HepG2 (cell line): ENCODE data around the gene SH2D5. TPM values are rescaled to one million over a fixed set of nuclear protein-coding genes. Genes with fewer than 3 reads are reported as not detected.
A peak's percentile ranks its signal among the peaks of the same experiment; 100 is the strongest.

Experiments
- AHR ChIP-seq: IDR thresholded peaks from 2 replicates; pipeline ENCODE4 v1.6.1; 2018; ENCODE audit warnings: missing genetic modification reagents, missing compliant biosample characterization
- AKAP8 ChIP-seq: sonication (generic); formaldehyde crosslinking; IDR thresholded peaks from 2 replicates; pipeline ENCODE4 v1.5.1; 2020; ENCODE audit warnings: mild to moderate bottlenecking, missing genetic modification reagents
- BRD4 ChIP-seq: sonication (generic); formaldehyde crosslinking; IDR thresholded peaks from 2 replicates; pipeline ENCODE4 v1.4.0; 2020; ENCODE audit warnings: missing genetic modification reagents
- DNMT3B ChIP-seq: conservative IDR thresholded peaks from 2 replicates; pipeline ENCODE4 v1.6.1; 2016; ENCODE audit warnings: missing biosample characterization, control low read depth
- ERF ChIP-seq: IDR thresholded peaks from 2 replicates; pipeline ENCODE4 v1.6.1; 2018; ENCODE audit warnings: missing biosample characterization, missing genetic modification reagents
- GABPB1 ChIP-seq: IDR thresholded peaks from 2 replicates; pipeline ENCODE4 v1.6.1; 2016; ENCODE audit warnings: mild to moderate bottlenecking, missing genetic modification reagents, moderate library complexity, missing compliant biosample characterization
- IKZF5 ChIP-seq: IDR thresholded peaks from 2 replicates; pipeline ENCODE4 v1.6.1; 2018; ENCODE audit warnings: missing genetic modification reagents, mild to moderate bottlenecking, missing compliant biosample characterization
- KDM5B ChIP-seq: sonication (generic); formaldehyde crosslinking; IDR thresholded peaks from 2 replicates; pipeline ENCODE4 v1.4.0; 2020; ENCODE audit warnings: missing genetic modification reagents, mild to moderate bottlenecking, borderline replicate concordance
- MLXIP ChIP-seq: sonication (generic); formaldehyde crosslinking; IDR thresholded peaks from 2 replicates; pipeline ENCODE4 v1.9.0; 2021; ENCODE audit warnings: missing genetic modification reagents, borderline replicate concordance
- MTF1 ChIP-seq: sonication (generic); formaldehyde crosslinking; IDR thresholded peaks from 2 replicates; pipeline ENCODE4 v1.5.0; 2020; ENCODE audit warnings: missing genetic modification reagents
- PAF1 ChIP-seq: IDR thresholded peaks from 2 replicates; pipeline ENCODE4 v1.6.1; 2016; ENCODE audit warnings: missing genetic modification reagents, missing compliant biosample characterization
- REL ChIP-seq: sonication (generic); formaldehyde crosslinking; conservative IDR thresholded peaks from 2 replicates; pipeline ENCODE4 v1.8.0; 2022; ENCODE audit warnings: mild to moderate bottlenecking, missing genetic modification reagents, moderate library complexity
- SATB2 ChIP-seq: sonication (generic); formaldehyde crosslinking; IDR thresholded peaks from 2 replicates; pipeline ENCODE4 v1.5.0; 2020; ENCODE audit warnings: missing genetic modification reagents
- TEAD2 ChIP-seq: sonication (generic); formaldehyde crosslinking; IDR thresholded peaks from 2 replicates; pipeline ENCODE4 v1.9.0; 2021; ENCODE audit warnings: missing genetic modification reagents
- ZC3H4 ChIP-seq: sonication (generic); formaldehyde crosslinking; IDR thresholded peaks from 2 replicates; pipeline ENCODE4 v1.4.0; 2020; ENCODE audit warnings: missing genetic modification reagents, borderline replicate concordance
- ZNF329 ChIP-seq: sonication (generic); formaldehyde crosslinking; IDR thresholded peaks from 2 replicates; pipeline ENCODE4 v1.9.0; 2021; ENCODE audit warnings: low read depth, mild to moderate bottlenecking, missing genetic modification reagents
- polyA plus RNA-seq, 8 experiments: library from polyadenylated mRNA; depleted of rRNA in 3 of 8; stranded (reverse) in 7 of 8; unstranded in 1 of 8; fragments of >200 nt; fragmentation: Illumina TruSeq in 4 of 8; extraction: Trizol in 4 of 8; gene quantifications; 2 replicates each; pipeline versions ENCODE4 v1.2.1 to v1.2.3, GENCODE V29; 2011 to 2016; ENCODE audit warnings: low read depth in 4 of 8, missing spikeins in 1 of 8, mixed read lengths in 1 of 8; ENCODE audit not compliant: insufficient read depth in 1 of 8
- total RNA-seq, 5 experiments: library from RNA; depleted of rRNA; stranded (reverse); fragments of >200 nt; fragmentation: Illumina TruSeq; extraction: Trizol; gene quantifications; 2 replicates each; pipeline ENCODE4 v1.2.3, GENCODE V29; 2016; ENCODE audit warnings: low read depth in 1 of 5
- TF ChIP-seq, protein P1 (sequence below): IDR thresholded peaks from 2 replicates; pipeline ENCODE4 v1.4.0; 2020; ENCODE audit warnings: mild to moderate bottlenecking, missing genetic modification reagents
- TF ChIP-seq, protein P2 (sequence below): sonication (generic); formaldehyde crosslinking; IDR thresholded peaks from 2 replicates; pipeline ENCODE4 v1.4.0; 2020; ENCODE audit warnings: missing genetic modification reagents
- TF ChIP-seq, protein P3 (sequence below): sonication (generic); formaldehyde crosslinking; conservative IDR thresholded peaks from 2 replicates; pipeline ENCODE4 v1.4.0; 2020; ENCODE audit warnings: missing genetic modification reagents

The SH2D5 gene
- total and polyA plus RNA-seq, 2 of the 13 experiments (the other 11 are each of a cell fraction or from before 2014, with no cell fraction given) = 1.2 to 3.4 TPM

GRCh38 chr1:20732588-20733359 lies at the start of gene SH2D5 (continued):
- TF ChIP-seq, protein P1, sequence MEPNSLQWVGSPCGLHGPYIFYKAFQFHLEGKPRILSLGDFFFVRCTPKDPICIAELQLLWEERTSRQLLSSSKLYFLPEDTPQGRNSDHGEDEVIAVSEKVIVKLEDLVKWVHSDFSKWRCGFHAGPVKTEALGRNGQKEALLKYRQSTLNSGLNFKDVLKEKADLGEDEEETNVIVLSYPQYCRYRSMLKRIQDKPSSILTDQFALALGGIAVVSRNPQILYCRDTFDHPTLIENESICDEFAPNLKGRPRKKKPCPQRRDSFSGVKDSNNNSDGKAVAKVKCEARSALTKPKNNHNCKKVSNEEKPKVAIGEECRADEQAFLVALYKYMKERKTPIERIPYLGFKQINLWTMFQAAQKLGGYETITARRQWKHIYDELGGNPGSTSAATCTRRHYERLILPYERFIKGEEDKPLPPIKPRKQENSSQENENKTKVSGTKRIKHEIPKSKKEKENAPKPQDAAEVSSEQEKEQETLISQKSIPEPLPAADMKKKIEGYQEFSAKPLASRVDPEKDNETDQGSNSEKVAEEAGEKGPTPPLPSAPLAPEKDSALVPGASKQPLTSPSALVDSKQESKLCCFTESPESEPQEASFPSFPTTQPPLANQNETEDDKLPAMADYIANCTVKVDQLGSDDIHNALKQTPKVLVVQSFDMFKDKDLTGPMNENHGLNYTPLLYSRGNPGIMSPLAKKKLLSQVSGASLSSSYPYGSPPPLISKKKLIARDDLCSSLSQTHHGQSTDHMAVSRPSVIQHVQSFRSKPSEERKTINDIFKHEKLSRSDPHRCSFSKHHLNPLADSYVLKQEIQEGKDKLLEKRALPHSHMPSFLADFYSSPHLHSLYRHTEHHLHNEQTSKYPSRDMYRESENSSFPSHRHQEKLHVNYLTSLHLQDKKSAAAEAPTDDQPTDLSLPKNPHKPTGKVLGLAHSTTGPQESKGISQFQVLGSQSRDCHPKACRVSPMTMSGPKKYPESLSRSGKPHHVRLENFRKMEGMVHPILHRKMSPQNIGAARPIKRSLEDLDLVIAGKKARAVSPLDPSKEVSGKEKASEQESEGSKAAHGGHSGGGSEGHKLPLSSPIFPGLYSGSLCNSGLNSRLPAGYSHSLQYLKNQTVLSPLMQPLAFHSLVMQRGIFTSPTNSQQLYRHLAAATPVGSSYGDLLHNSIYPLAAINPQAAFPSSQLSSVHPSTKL (CRISPR knock-in tag) = peak; percentile 67
- TF ChIP-seq GABPB1 (CRISPR knock-in tag) = peak; percentile 46
- TF ChIP-seq MTF1 (CRISPR knock-in tag) = 0 out of 2 replicates have a peak, but pooled peaks have one; percentile 22
- 0 out of 2 replicates have a peak, but pooled peaks have one; percentile 46 for TF ChIP-seq TEAD2 (CRISPR knock-in tag)
- no peak; the same call in 1 of the 2 replicates for TF ChIP-seq REL (CRISPR knock-in tag)
- peak; percentile 94 for TF ChIP-seq DNMT3B (CRISPR knock-in tag)
- TF ChIP-seq AKAP8 = no peak
- peak; percentile 79 for TF ChIP-seq ERF (CRISPR knock-in tag)
- TF ChIP-seq, protein P2, sequence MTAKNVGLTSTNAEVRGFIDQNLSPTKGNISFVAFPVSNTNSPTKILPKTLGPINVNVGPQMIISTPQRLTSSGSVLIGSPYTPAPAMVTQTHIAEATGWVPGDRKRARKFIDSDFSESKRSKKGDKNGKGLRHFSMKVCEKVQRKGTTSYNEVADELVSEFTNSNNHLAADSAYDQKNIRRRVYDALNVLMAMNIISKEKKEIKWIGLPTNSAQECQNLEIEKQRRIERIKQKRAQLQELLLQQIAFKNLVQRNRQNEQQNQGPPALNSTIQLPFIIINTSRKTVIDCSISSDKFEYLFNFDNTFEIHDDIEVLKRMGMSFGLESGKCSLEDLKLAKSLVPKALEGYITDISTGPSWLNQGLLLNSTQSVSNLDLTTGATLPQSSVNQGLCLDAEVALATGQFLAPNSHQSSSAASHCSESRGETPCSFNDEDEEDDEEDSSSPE = peak; percentile 51
- peak; percentile 42; the same call in 1 of the 2 replicates for TF ChIP-seq MLXIP
- no peak for TF ChIP-seq AHR (CRISPR knock-in tag)
- TF ChIP-seq ZNF329 (CRISPR knock-in tag) = no peak
- no peak for TF ChIP-seq KDM5B (CRISPR knock-in tag)
- no peak; the same call in 1 of the 2 replicates for TF ChIP-seq BRD4
- TF ChIP-seq SATB2 (CRISPR knock-in tag) = 0 out of 2 replicates have a peak, but pooled peaks have one; percentile 39
- TF ChIP-seq PAF1 (CRISPR knock-in tag) = no peak
- TF ChIP-seq ZC3H4 (CRISPR knock-in tag) = no peak
- TF ChIP-seq, protein P3, sequence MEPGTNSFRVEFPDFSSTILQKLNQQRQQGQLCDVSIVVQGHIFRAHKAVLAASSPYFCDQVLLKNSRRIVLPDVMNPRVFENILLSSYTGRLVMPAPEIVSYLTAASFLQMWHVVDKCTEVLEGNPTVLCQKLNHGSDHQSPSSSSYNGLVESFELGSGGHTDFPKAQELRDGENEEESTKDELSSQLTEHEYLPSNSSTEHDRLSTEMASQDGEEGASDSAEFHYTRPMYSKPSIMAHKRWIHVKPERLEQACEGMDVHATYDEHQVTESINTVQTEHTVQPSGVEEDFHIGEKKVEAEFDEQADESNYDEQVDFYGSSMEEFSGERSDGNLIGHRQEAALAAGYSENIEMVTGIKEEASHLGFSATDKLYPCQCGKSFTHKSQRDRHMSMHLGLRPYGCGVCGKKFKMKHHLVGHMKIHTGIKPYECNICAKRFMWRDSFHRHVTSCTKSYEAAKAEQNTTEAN (CRISPR knock-in tag) = no peak; the same call in 1 of the 2 replicates
- peak; percentile 40; the same call in 1 of the 2 replicates for TF ChIP-seq IKZF5
